IMR-90 (cell line): ENCODE data around the gene AMFR. TPM values are rescaled to one million over a fixed set of nuclear protein-coding genes. Genes with fewer than 3 reads are reported as not detected.

Experiments
- ATAC-seq: fragments of 200-7000 bp; cut with Tn5 transposase; 2 replicates; pipeline ENCODE4 v1.9.1; 2020; ENCODE audit warnings: low read depth, mild to moderate bottlenecking, moderate library complexity
- BruUV-seq: library from RNA; stranded (reverse); fragments of 400-500 nt; replicated peaks from 2 replicates; lab custom pipeline; 2021; lab: Mats Ljungman, UMichigan
- CTCF ChIA-PET: fragments of 300-600 bp; formaldehyde crosslinking; extraction: SDS; loops from one replicate; lab custom pipeline; 2021; ENCODE audit warnings: antibody characterized with exemption; lab: Yijun Ruan, JAX
- POLR2A ChIA-PET: fragments of 300-600 bp; sonication (Branson Sonifier 250); formaldehyde crosslinking; loops from one replicate; lab custom pipeline; 2022; ENCODE audit warnings: antibody characterized with exemption; ENCODE audit not compliant: unreplicated experiment; lab: Charles Lee
- DNase-seq: peaks from one replicate; pipeline ENCODE4 v3.0.0; 2013
- H2AFZ ChIP-seq: replicated peaks from 2 replicates; pipeline ENCODE3; 2013; ENCODE audit warnings: low read length, mild to moderate bottlenecking; ENCODE audit not compliant: poor library complexity
- H2AK5ac ChIP-seq: 2 replicates; pipeline ENCODE4 v1.6.1; 2013; ENCODE audit warnings: low read depth, low read length, inconsistent platforms
- H2AK9ac ChIP-seq: replicated peaks from 2 replicates; pipeline ENCODE3; 2013; ENCODE audit warnings: mild to moderate bottlenecking, low read depth, low read length, moderate library complexity; ENCODE audit not compliant: poor library complexity
- H2BK120ac ChIP-seq: 2 replicates; pipeline ENCODE4 v1.6.1; 2013; ENCODE audit warnings: low read depth, low read length, inconsistent platforms
- H2BK15ac ChIP-seq: 3 replicates; pipeline ENCODE4 v1.6.1; 2013; ENCODE audit warnings: low read depth, low read length, inconsistent platforms
- H2BK20ac ChIP-seq: 2 replicates; pipeline ENCODE4 v1.6.1; 2013; ENCODE audit warnings: low read depth, mild to moderate bottlenecking, inconsistent platforms, low read length, moderate library complexity
- H2BK5ac ChIP-seq: 2 replicates; pipeline ENCODE4 v1.6.1; 2013; ENCODE audit warnings: mild to moderate bottlenecking, low read depth, low read length, inconsistent platforms; ENCODE audit not compliant: poor library complexity, severe bottlenecking
- H3K14ac ChIP-seq: replicated peaks from 2 replicates; pipeline ENCODE4 v1.6.1; 2013; ENCODE audit warnings: low read depth, low read length, inconsistent platforms
- H3K18ac ChIP-seq: 2 replicates; pipeline ENCODE4 v1.6.1; 2013; ENCODE audit warnings: low read depth, low read length, control low read depth
- H3K23ac ChIP-seq: 2 replicates; pipeline ENCODE4 v1.6.1; 2013; ENCODE audit warnings: low read depth, low read length, inconsistent platforms
- H3K27ac ChIP-seq: 2 replicates; pipeline ENCODE4 v1.5.1; 2013; ENCODE audit warnings: mild to moderate bottlenecking, control low read depth, low read length; ENCODE audit not compliant: insufficient read depth
- H3K27me3 ChIP-seq: 2 replicates; pipeline ENCODE4 v1.6.1; 2013; ENCODE audit warnings: low read length; ENCODE audit not compliant: control insufficient read depth, insufficient read depth
- H3K36me3 ChIP-seq: 2 replicates; pipeline ENCODE4 v1.6.1; 2013; ENCODE audit warnings: low read length, mixed read lengths; ENCODE audit not compliant: control insufficient read depth, insufficient read depth
- H3K4ac ChIP-seq: 2 replicates; pipeline ENCODE4 v1.6.1; 2013; ENCODE audit warnings: low read depth, low read length, inconsistent platforms
- H3K4me1 ChIP-seq: 2 replicates; pipeline ENCODE4 v1.6.1; 2013; ENCODE audit warnings: low read length, mixed read lengths; ENCODE audit not compliant: control insufficient read depth, insufficient read depth
- H3K4me2 ChIP-seq: 2 replicates; pipeline ENCODE4 v1.6.1; 2013; ENCODE audit warnings: low read depth, mild to moderate bottlenecking, control low read depth, low read length, moderate library complexity
- H3K4me3 ChIP-seq: 2 replicates; pipeline ENCODE4 v1.5.1; 2013; ENCODE audit warnings: low read depth, mild to moderate bottlenecking, control low read depth, low read length, moderate library complexity; ENCODE audit not compliant: insufficient read depth
- H3K56ac ChIP-seq: 2 replicates; pipeline ENCODE4 v1.6.1; 2013; ENCODE audit warnings: low read length, inconsistent platforms; ENCODE audit not compliant: insufficient read depth; ENCODE audit errors: extremely low read depth
- H3K79me1 ChIP-seq, 2 experiments: 2 replicates each; pipeline ENCODE4 v1.6.1; 2013; ENCODE audit warnings: low read length in 2 of 2, inconsistent platforms in 1 of 2, low read depth in 1 of 2
- H3K9ac ChIP-seq: 2 replicates; pipeline ENCODE4 v1.6.1; 2013; ENCODE audit warnings: low read depth, low read length, control low read depth
- H3K9me1 ChIP-seq: 2 replicates; pipeline ENCODE4 v1.6.1; 2013; ENCODE audit warnings: low read length, inconsistent platforms; ENCODE audit not compliant: insufficient read depth
- H3K9me3 ChIP-seq: 2 replicates; pipeline ENCODE4 v1.6.1; 2013; ENCODE audit warnings: low read length; ENCODE audit not compliant: control insufficient read depth, insufficient read depth
- H4K20me1 ChIP-seq: 2 replicates; pipeline ENCODE4 v1.6.1; 2013; ENCODE audit warnings: low read length, inconsistent platforms; ENCODE audit not compliant: insufficient read depth
- H4K5ac ChIP-seq: 2 replicates; pipeline ENCODE4 v1.6.1; 2013; ENCODE audit warnings: mild to moderate bottlenecking, low read depth, low read length, control low read depth
- H4K8ac ChIP-seq, 2 experiments: 2 replicates each; pipeline ENCODE4 v1.6.1; 2013; ENCODE audit warnings: low read depth in 2 of 2, low read length in 2 of 2, control low read depth in 1 of 2, inconsistent platforms in 1 of 2
- H4K91ac ChIP-seq: 2 replicates; pipeline ENCODE4 v1.6.1; 2013; ENCODE audit warnings: low read depth, low read length, inconsistent platforms; ENCODE audit not compliant: insufficient read depth
- BHLHE40 ChIP-seq: fragments of 150-350 bp; IDR thresholded peaks from 2 replicates; pipeline ENCODE4 v1.6.1; 2016; ENCODE audit warnings: mild to moderate bottlenecking, low read depth, low read length
- CEBPB ChIP-seq: IDR thresholded peaks from 2 replicates; pipeline ENCODE4 v1.6.1; 2012; ENCODE audit warnings: low read depth, low read length, improper control_type of control experiment
- CHD1 ChIP-seq: IDR thresholded peaks from 2 replicates; pipeline ENCODE4 v1.6.1; 2012; ENCODE audit warnings: low read depth, low read length, improper control_type of control experiment
- MAFK ChIP-seq: IDR thresholded peaks from 2 replicates; pipeline ENCODE4 v1.6.1; 2012; ENCODE audit warnings: low read depth, low read length, improper control_type of control experiment
- MAZ ChIP-seq: IDR thresholded peaks from 2 replicates; pipeline ENCODE4 v1.6.1; 2012; ENCODE audit warnings: low read depth, mild to moderate bottlenecking, low read length, improper control_type of control experiment, moderate library complexity, borderline replicate concordance
- MXI1 ChIP-seq: IDR thresholded peaks from 2 replicates; pipeline ENCODE4 v1.6.1; 2012; ENCODE audit warnings: low read depth, mild to moderate bottlenecking, low read length, moderate library complexity, borderline replicate concordance
- RAD21 ChIP-seq: IDR thresholded peaks from 2 replicates; pipeline ENCODE4 v1.6.1; 2012; ENCODE audit warnings: low read length, improper control_type of control experiment
- RFX5 ChIP-seq: IDR thresholded peaks from 2 replicates; pipeline ENCODE4 v1.8.0; 2012; ENCODE audit warnings: low read depth, mild to moderate bottlenecking, low read length, moderate library complexity
- USF2 ChIP-seq: fragments of 150-350 bp; IDR thresholded peaks from 2 replicates; pipeline ENCODE4 v1.6.1; 2017; ENCODE audit warnings: mild to moderate bottlenecking, antibody characterized with exemption, low read length, low read depth
- WGBS, 2 experiments: methylation state at CpG; one replicate each; pipeline versions ENCODE4 v1.1.5 to v1.1.7; 2013; ENCODE audit warnings: missing lambda C conversion rate in 2 of 2; ENCODE audit not compliant: insufficient read length in 1 of 2; ENCODE audit errors: extremely low coverage in 2 of 2; 5-methylcytosine and 5-hydroxymethylcytosine counted together
- dilution Hi-C: fragments of 300-500 bp; cut with HindIII; formaldehyde crosslinking; loops from one replicate; pipeline ENCODE4 v1.14.3; 2018; ENCODE audit warnings: low sequenced_read_pairs; ENCODE audit not compliant: unreplicated experiment
- in situ Hi-C: fragments of 300-500 bp; cut with MboI; formaldehyde crosslinking; loops from 3 replicates; pipeline ENCODE4 v1.14.3; 2019; ENCODE audit warnings: low sequenced_read_pairs, inconsistent platforms, mixed read lengths
- intact Hi-C: fragments of 100-400 bp; cut with micrococcal nuclease; formaldehyde crosslinking; loops from 2 replicates; pipeline ENCODE4 v1.10.0; 2022
- polyA plus RNA-seq, 3 experiments: library from polyadenylated mRNA; depleted of rRNA; stranded (reverse); fragments of >200 nt; gene quantifications; 2 replicates each; pipeline ENCODE4 v1.2.3, GENCODE V29; 2012; ENCODE audit warnings: low replicate concordance in 1 of 3
- total RNA-seq: library from RNA; depleted of rRNA; stranded (reverse); fragments of >200 nt; gene quantifications from 2 replicates; pipeline ENCODE4 v1.2.3, GENCODE V29; 2012

The AMFR gene
- total and polyA plus RNA-seq, 2 of the 4 experiments (the other 2 are of a cell fraction): 60.7 to 216 TPM

- Histone ChIP-seq H3K9me3 (no peaks in the 10 kb centered on the region), H3K23ac (no peak overlapping the region), H3K36me3 (no peaks in the 10 kb centered on the region), H3K4me1 (peaks cover 2% of the 10 kb centered on the region; the same call in 1 of the 2 replicates), H2AFZ (no peak overlapping the region), H3K4me2 (no peak overlapping the region), H3K9ac (no peak overlapping the region), H3K4me3 (no peak overlapping the region), H4K20me1 (no peaks in the 10 kb centered on the region), H2BK20ac (no peak overlapping the region), H3K18ac (no peak overlapping the region), H3K79me1 (no peaks in the 10 kb centered on the region), H3K27ac (no peak overlapping the region), H4K5ac (no peak overlapping the region), H2AK9ac (no peak overlapping the region), H3K27me3 (no peaks in the 10 kb centered on the region; the same call in 1 of the 2 replicates), H2BK120ac (no peak overlapping the region), H4K8ac (no peak overlapping the region), H2BK15ac (no peak overlapping the region), H3K14ac (no peak overlapping the region), H3K4ac (no peak overlapping the region), H2AK5ac (no peak overlapping the region), H2BK5ac (no peak overlapping the region), H3K9me1 (no peaks in the 10 kb centered on the region), H4K91ac (no peak overlapping the region), H3K56ac (no peak overlapping the region)
- POLR2A ChIA-PET: interaction anchor here (0.8 kb wide), 1 partner anchor 17 kb away, joined by 3 read pairs; no protein-coding TSS in a partner anchor
- TF ChIP-seq CEBPB (no peak), MXI1 (no peak), RFX5 (no peak), RAD21 (no peak), MAZ (no peak), BHLHE40 (no peak), CHD1 (no peak), USF2 (no peak), MAFK (no peak)
- intact Hi-C loops (no loop called here), dilution Hi-C loops (no loop called here), in situ Hi-C loops (no loop called here)
- BruUV-seq: no TSS peak
- CTCF ChIA-PET: no interaction called here
- no peak for ATAC-seq
- no peak for DNase-seq
- 86% methylated on average over 9 of the region's 17 CpGs; no CpG with 5 or more reads in 1 of the 2 experiments for WGBS, 2 experiments
Measured at GRCh38 chr16:56338566-56339318, 86.6 kb downstream of the AMFR start.
